ENCODE measurements around the gene TRIM33. TPM values are rescaled to one million over a fixed set of nuclear protein-coding genes. Genes with fewer than 3 reads are reported as not detected.
"Not testable (repeated sequence)": the region's sequence is repeated elsewhere in the genome, so short reads cannot be mapped to it uniquely, and the experiment has no call there.

Gene TRIM33
- polyA plus RNA-seq, 1 donor from 2014 or later = 58.7 TPM

- H3F3A ChIP-seq (ENCODE audit: insufficient read depth, low read length, poor library complexity, severe bottlenecking) = no peaks in the 10 kb centered on the region
- H3K4me3 ChIP-seq (ENCODE audit: low read length) = no peak overlapping the region
- no peaks in the 10 kb centered on the region for H3K9me2 ChIP-seq (ENCODE audit: insufficient read depth, low read length)
- TF ChIP-seq TAF1 (IDR thresholded peaks at IDR 0.05; ENCODE audit: low read depth) = no peak
- TF ChIP-seq RAD21 (conservative IDR thresholded peaks at IDR 0.05) = no peak
- TF ChIP-seq EP300 (conservative IDR thresholded peaks at IDR 0.05; ENCODE audit: poor library complexity, severe bottlenecking) = no peak
- TF ChIP-seq CTCF (IDR thresholded peaks at IDR 0.05; ENCODE audit: poor library complexity, severe bottlenecking) = no peak
- TF ChIP-seq EZH2 (IDR thresholded peaks at IDR 0.05; ENCODE audit: borderline replicate concordance, insufficient read depth, low read length, poor library complexity, severe bottlenecking) = no peak
- TF ChIP-seq REST (IDR thresholded peaks at IDR 0.05; ENCODE audit: borderline replicate concordance) = no peak
- no peak for TF ChIP-seq POLR2AphosphoS5 (IDR thresholded peaks at IDR 0.05)
- no peak for TF ChIP-seq SMC3 (conservative IDR thresholded peaks at IDR 0.05; ENCODE audit: poor library complexity)
- no peak for TF ChIP-seq MXI1 (conservative IDR thresholded peaks at IDR 0.05; ENCODE audit: poor library complexity, severe bottlenecking)
- no peaks in the 10 kb centered on the region for H4K20me1 ChIP-seq (ENCODE audit: insufficient read depth)
- no peak overlapping the region for H3K27ac ChIP-seq (ENCODE audit: low read length)
- no peak overlapping the region for H3K4me2 ChIP-seq (ENCODE audit: low read length)
- H2AFZ ChIP-seq (ENCODE audit: low read depth, low read length) = no peak overlapping the region
- no peaks in the 10 kb centered on the region for H3K27me3 ChIP-seq (ENCODE audit: insufficient read depth, low read depth, low read length)
- no peak overlapping the region for H3K9ac ChIP-seq (ENCODE audit: low read length)
- no peaks in the 10 kb centered on the region for H3K9me3 ChIP-seq (ENCODE audit: low read length)
- H3K79me2 ChIP-seq (replicated peaks; ENCODE audit: insufficient read depth, low read length) = peaks cover 87% of the 10 kb centered on the region
- no peaks in the 10 kb centered on the region for H3K36me3 ChIP-seq (ENCODE audit: insufficient read depth, low read length)
Observed at GRCh38 chr1:114485286-114485685, 25.7 kb downstream of the TRIM33 start.

GRCh38 chr1:114482585-114482984 lies 28.4 kb downstream of the TRIM33 start:
- Histone ChIP-seq H3K27ac (ENCODE audit: low read length) (no peak overlapping the region), H3K79me2 (replicated peaks; ENCODE audit: insufficient read depth, low read length) (peaks cover 83% of the 10 kb centered on the region), H3K4me2 (ENCODE audit: low read length) (no peak overlapping the region), H3K36me3 (ENCODE audit: insufficient read depth, low read length) (no peaks in the 10 kb centered on the region), H3K4me3 (ENCODE audit: low read length) (no peak overlapping the region), H3K9ac (ENCODE audit: low read length) (no peak overlapping the region), H2AFZ (ENCODE audit: low read depth, low read length) (no peak overlapping the region), H3K9me2 (ENCODE audit: insufficient read depth, low read length) (no peaks in the 10 kb centered on the region), H3F3A (ENCODE audit: insufficient read depth, low read length, poor library complexity, severe bottlenecking) (no peaks in the 10 kb centered on the region), H3K27me3 (ENCODE audit: insufficient read depth, low read depth, low read length) (no peaks in the 10 kb centered on the region), H3K9me3 (ENCODE audit: low read length) (no peaks in the 10 kb centered on the region), H4K20me1 (ENCODE audit: insufficient read depth) (no peaks in the 10 kb centered on the region)
- TF ChIP-seq POLR2AphosphoS5 (IDR thresholded peaks at IDR 0.05) (no peak), EZH2 (IDR thresholded peaks at IDR 0.05; ENCODE audit: borderline replicate concordance, insufficient read depth, low read length, poor library complexity, severe bottlenecking) (no peak), TAF1 (IDR thresholded peaks at IDR 0.05; ENCODE audit: low read depth) (no peak), MXI1 (conservative IDR thresholded peaks at IDR 0.05; ENCODE audit: poor library complexity, severe bottlenecking) (no peak), REST (IDR thresholded peaks at IDR 0.05; ENCODE audit: borderline replicate concordance) (no peak), SMC3 (conservative IDR thresholded peaks at IDR 0.05; ENCODE audit: poor library complexity) (no peak), CTCF (IDR thresholded peaks at IDR 0.05; ENCODE audit: poor library complexity, severe bottlenecking) (no peak), EP300 (conservative IDR thresholded peaks at IDR 0.05; ENCODE audit: poor library complexity, severe bottlenecking) (no peak), RAD21 (conservative IDR thresholded peaks at IDR 0.05) (no peak)

GRCh38 chr1:114479636-114480035 lies 31.4 kb downstream of the TRIM33 start:
- H3K36me3 ChIP-seq (ENCODE audit: insufficient read depth, low read length); H3K9ac ChIP-seq (ENCODE audit: low read length); H3K27me3 ChIP-seq (ENCODE audit: insufficient read depth, low read depth, low read length); H3K9me3 ChIP-seq (ENCODE audit: low read length); H4K20me1 ChIP-seq (ENCODE audit: insufficient read depth); H3K4me2 ChIP-seq (ENCODE audit: low read length); H2AFZ ChIP-seq (ENCODE audit: low read depth, low read length); H3K27ac ChIP-seq (ENCODE audit: low read length); H3K9me2 ChIP-seq (ENCODE audit: insufficient read depth, low read length); H3K4me3 ChIP-seq (ENCODE audit: low read length); H3F3A ChIP-seq (ENCODE audit: insufficient read depth, low read length, poor library complexity, severe bottlenecking): not testable (repeated sequence)
- H3K79me2 ChIP-seq (replicated peaks; ENCODE audit: insufficient read depth, low read length) = peaks cover 85% of the 10 kb centered on the region
